T-helper 1 cell (primary cell): ENCODE results near the gene CD63.

Experiments used
- DNase-seq, 5 donors: peaks; one replicate each; pipeline ENCODE4 v3.0.0-alpha.2; 2012 to 2020

CD63 gene

GRCh38 chr12:55703901-55704761, 24.7 kb downstream of the CD63 start:
- no peak for DNase-seq

- no peak for DNase-seq
Observed at GRCh38 chr12:55703288-55703687, 25.5 kb downstream of the CD63 start.

- DNase-seq = no peak
Observed at GRCh38 chr12:55702861-55703260, 25.9 kb downstream of the CD63 start.

GRCh38 chr12:55700255-55701018, 28.4 kb downstream of the CD63 start:
- DNase-seq = no peak

- no peak for DNase-seq
Observed at GRCh38 chr12:55699471-55700055, 29.2 kb downstream of the CD63 start.

- no peak for DNase-seq
Observed at GRCh38 chr12:55698965-55699364, 29.8 kb downstream of the CD63 start.

GRCh38 chr12:55698241-55698955, 30.4 kb downstream of the CD63 start:
- no peak for DNase-seq

GRCh38 chr12:55697686-55698085, 31.1 kb downstream of the CD63 start:
- no peak for DNase-seq

GRCh38 chr12:55696796-55697462, 31.9 kb downstream of the CD63 start:
- DNase-seq = no peak

GRCh38 chr12:55696141-55696540, 32.7 kb downstream of the CD63 start:
- DNase-seq = no peak

GRCh38 chr12:55695349-55695748, 33.5 kb downstream of the CD63 start:
- no peak for DNase-seq

GRCh38 chr12:55694651-55695050, 34.2 kb downstream of the CD63 start:
- DNase-seq = no peak

- no peak for DNase-seq
Observed at GRCh38 chr12:55694188-55694515, 34.7 kb downstream of the CD63 start.

- no peak for DNase-seq
Observed at GRCh38 chr12:55693323-55694187, 35.3 kb downstream of the CD63 start.

- no peak for DNase-seq
Observed at GRCh38 chr12:55692631-55693322, 36.0 kb downstream of the CD63 start.

GRCh38 chr12:55688716-55689655, 39.8 kb downstream of the CD63 start:
- no peak for DNase-seq

GRCh38 chr12:55687746-55688145, 41.1 kb downstream of the CD63 start:
- DNase-seq = no peak

GRCh38 chr12:55686366-55687010, 42.3 kb downstream of the CD63 start:
- no peak for DNase-seq

GRCh38 chr12:55685671-55686070, 43.1 kb downstream of the CD63 start:
- no peak for DNase-seq
